Measurements from ENCODE around the gene CKAP2L.

DNA sequence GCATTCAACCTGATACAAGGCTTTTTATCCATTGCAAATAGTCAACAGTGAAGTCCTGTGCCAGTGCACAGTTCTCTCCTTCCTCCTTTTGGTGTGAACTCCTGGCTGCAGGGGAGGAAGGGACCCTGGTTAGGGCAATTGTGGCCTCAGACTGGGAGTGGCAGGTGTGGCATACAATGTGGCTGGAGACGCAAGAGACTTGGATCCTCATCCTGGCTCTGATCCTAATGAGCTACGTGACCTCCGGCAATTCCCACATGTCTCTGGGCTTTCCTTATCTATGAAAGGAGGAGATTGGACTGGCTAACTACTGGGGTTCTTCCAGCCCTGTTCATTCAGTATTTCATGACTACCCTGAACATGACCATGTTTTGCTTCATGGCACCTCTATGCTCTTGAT, 30.4 kb upstream of the CKAP2L start:
- TF ChIP-seq, protein P1, sequence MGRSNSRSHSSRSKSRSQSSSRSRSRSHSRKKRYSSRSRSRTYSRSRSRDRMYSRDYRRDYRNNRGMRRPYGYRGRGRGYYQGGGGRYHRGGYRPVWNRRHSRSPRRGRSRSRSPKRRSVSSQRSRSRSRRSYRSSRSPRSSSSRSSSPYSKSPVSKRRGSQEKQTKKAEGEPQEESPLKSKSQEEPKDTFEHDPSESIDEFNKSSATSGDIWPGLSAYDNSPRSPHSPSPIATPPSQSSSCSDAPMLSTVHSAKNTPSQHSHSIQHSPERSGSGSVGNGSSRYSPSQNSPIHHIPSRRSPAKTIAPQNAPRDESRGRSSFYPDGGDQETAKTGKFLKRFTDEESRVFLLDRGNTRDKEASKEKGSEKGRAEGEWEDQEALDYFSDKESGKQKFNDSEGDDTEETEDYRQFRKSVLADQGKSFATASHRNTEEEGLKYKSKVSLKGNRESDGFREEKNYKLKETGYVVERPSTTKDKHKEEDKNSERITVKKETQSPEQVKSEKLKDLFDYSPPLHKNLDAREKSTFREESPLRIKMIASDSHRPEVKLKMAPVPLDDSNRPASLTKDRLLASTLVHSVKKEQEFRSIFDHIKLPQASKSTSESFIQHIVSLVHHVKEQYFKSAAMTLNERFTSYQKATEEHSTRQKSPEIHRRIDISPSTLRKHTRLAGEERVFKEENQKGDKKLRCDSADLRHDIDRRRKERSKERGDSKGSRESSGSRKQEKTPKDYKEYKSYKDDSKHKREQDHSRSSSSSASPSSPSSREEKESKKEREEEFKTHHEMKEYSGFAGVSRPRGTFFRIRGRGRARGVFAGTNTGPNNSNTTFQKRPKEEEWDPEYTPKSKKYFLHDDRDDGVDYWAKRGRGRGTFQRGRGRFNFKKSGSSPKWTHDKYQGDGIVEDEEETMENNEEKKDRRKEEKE (IDR thresholded peaks at IDR 0.05) = no peak
- TF ChIP-seq, protein P2, sequence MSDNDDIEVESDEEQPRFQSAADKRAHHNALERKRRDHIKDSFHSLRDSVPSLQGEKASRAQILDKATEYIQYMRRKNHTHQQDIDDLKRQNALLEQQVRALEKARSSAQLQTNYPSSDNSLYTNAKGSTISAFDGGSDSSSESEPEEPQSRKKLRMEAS (IDR thresholded peaks at IDR 0.05; ENCODE audit: low read depth, low read length) = no peak
- no peak for TF ChIP-seq TAF1 (IDR thresholded peaks at IDR 0.05; ENCODE audit: borderline replicate concordance, low read depth, low read length)
- no peak for TF ChIP-seq RAD51 (IDR thresholded peaks at IDR 0.05)
- TF ChIP-seq, protein P3, sequence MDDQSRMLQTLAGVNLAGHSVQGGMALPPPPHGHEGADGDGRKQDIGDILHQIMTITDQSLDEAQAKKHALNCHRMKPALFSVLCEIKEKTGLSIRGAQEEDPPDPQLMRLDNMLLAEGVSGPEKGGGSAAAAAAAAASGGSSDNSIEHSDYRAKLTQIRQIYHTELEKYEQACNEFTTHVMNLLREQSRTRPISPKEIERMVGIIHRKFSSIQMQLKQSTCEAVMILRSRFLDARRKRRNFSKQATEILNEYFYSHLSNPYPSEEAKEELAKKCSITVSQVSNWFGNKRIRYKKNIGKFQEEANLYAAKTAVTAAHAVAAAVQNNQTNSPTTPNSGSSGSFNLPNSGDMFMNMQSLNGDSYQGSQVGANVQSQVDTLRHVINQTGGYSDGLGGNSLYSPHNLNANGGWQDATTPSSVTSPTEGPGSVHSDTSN (IDR thresholded peaks at IDR 0.05; ENCODE audit: insufficient replicate concordance, low read depth, low read length) = no peak
- TF ChIP-seq, protein P4, sequence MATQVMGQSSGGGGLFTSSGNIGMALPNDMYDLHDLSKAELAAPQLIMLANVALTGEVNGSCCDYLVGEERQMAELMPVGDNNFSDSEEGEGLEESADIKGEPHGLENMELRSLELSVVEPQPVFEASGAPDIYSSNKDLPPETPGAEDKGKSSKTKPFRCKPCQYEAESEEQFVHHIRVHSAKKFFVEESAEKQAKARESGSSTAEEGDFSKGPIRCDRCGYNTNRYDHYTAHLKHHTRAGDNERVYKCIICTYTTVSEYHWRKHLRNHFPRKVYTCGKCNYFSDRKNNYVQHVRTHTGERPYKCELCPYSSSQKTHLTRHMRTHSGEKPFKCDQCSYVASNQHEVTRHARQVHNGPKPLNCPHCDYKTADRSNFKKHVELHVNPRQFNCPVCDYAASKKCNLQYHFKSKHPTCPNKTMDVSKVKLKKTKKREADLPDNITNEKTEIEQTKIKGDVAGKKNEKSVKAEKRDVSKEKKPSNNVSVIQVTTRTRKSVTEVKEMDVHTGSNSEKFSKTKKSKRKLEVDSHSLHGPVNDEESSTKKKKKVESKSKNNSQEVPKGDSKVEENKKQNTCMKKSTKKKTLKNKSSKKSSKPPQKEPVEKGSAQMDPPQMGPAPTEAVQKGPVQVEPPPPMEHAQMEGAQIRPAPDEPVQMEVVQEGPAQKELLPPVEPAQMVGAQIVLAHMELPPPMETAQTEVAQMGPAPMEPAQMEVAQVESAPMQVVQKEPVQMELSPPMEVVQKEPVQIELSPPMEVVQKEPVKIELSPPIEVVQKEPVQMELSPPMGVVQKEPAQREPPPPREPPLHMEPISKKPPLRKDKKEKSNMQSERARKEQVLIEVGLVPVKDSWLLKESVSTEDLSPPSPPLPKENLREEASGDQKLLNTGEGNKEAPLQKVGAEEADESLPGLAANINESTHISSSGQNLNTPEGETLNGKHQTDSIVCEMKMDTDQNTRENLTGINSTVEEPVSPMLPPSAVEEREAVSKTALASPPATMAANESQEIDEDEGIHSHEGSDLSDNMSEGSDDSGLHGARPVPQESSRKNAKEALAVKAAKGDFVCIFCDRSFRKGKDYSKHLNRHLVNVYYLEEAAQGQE (IDR thresholded peaks at IDR 0.05; ENCODE audit: low read depth, low read length) = no peak
- no peak for TF ChIP-seq FOS (IDR thresholded peaks at IDR 0.05; ENCODE audit: borderline replicate concordance, extremely low read depth, insufficient read length)
- no peak for TF ChIP-seq CREB1 (IDR thresholded peaks at IDR 0.05; ENCODE audit: low read depth)
- no peak for TF ChIP-seq RCOR1 (conservative IDR thresholded peaks at IDR 0.05; ENCODE audit: low read depth, low read length)
- no peak for TF ChIP-seq EZH2 (IDR thresholded peaks at IDR 0.05; ENCODE audit: borderline replicate concordance, control insufficient read depth, low read depth, low read length)
- TF ChIP-seq POLR2AphosphoS5 (IDR thresholded peaks at IDR 0.05; ENCODE audit: low read length) = no peak
